Calu3 (cell line): ENCODE results near the gene CACNA2D3. TPM values are rescaled to one million over a fixed set of nuclear protein-coding genes. Genes with fewer than 3 reads are reported as not detected.
"Not testable (repeated sequence)": the region's sequence is repeated elsewhere in the genome, so short reads cannot be mapped to it uniquely, and the experiment has no call there.

Experiments
- BruUV-seq: library from RNA; stranded (reverse); fragments of 400-500 nt; replicated peaks from 2 replicates; lab custom pipeline; 2021; lab: Mats Ljungman, UMichigan
- CTCF ChIA-PET: fragments of 300-600 bp; sonication (Branson Sonifier 250); formaldehyde crosslinking; loops from one replicate; lab custom pipeline; 2022; ENCODE audit warnings: antibody characterized with exemption; lab: Charles Lee
- DNase-seq: peaks from one replicate; pipeline ENCODE4 v3.0.0; 2022
- H3K27ac Mint-ChIP-seq: one replicate; pipeline ENCODE4 v1.8.0; 2022; ENCODE audit warnings: mixed read lengths; ENCODE audit not compliant: unreplicated experiment
- H3K27me3 Mint-ChIP-seq: one replicate; pipeline ENCODE4 v1.8.0; 2022; ENCODE audit warnings: mixed read lengths; ENCODE audit not compliant: unreplicated experiment
- H3K36me3 Mint-ChIP-seq: one replicate; pipeline ENCODE4 v1.8.0; 2022; ENCODE audit warnings: mild to moderate bottlenecking, moderate library complexity, mixed read lengths; ENCODE audit not compliant: insufficient read depth, unreplicated experiment
- H3K4me1 Mint-ChIP-seq: one replicate; pipeline ENCODE4 v1.8.0; 2022; ENCODE audit warnings: mild to moderate bottlenecking, low read depth, mixed read lengths; ENCODE audit not compliant: unreplicated experiment
- H3K4me3 Mint-ChIP-seq: one replicate; pipeline ENCODE4 v1.8.0; 2022; ENCODE audit warnings: mild to moderate bottlenecking, low read depth, moderate library complexity, mixed read lengths; ENCODE audit not compliant: unreplicated experiment
- H3K9me3 Mint-ChIP-seq: one replicate; pipeline ENCODE4 v1.8.0; 2022; ENCODE audit warnings: low read depth, mixed read lengths; ENCODE audit not compliant: unreplicated experiment
- intact Hi-C: fragments of 100-400 bp; cut with micrococcal nuclease; formaldehyde crosslinking; loops from one replicate; pipeline ENCODE4 v1.10.0; 2022; ENCODE audit not compliant: unreplicated experiment
- total RNA-seq: library from RNA; stranded (reverse); gene quantifications from 2 replicates; pipeline ENCODE4 v1.2.3, GENCODE V29; 2022
- TF ChIP-seq, protein P1 (sequence below): fragments of 200-600 bp; IDR thresholded peaks from one replicate; pipeline ENCODE4 v1.8.0; 2022; ENCODE audit warnings: antibody characterized with exemption; ENCODE audit not compliant: unreplicated experiment

The CACNA2D3 gene
- total RNA-seq, 1 experiment from 2014 or later = not detected

GRCh38 chr3:54633444-54634121, 511.2 kb downstream of the CACNA2D3 start:
- intact Hi-C loops = no loop called here
- TF ChIP-seq, protein P1, sequence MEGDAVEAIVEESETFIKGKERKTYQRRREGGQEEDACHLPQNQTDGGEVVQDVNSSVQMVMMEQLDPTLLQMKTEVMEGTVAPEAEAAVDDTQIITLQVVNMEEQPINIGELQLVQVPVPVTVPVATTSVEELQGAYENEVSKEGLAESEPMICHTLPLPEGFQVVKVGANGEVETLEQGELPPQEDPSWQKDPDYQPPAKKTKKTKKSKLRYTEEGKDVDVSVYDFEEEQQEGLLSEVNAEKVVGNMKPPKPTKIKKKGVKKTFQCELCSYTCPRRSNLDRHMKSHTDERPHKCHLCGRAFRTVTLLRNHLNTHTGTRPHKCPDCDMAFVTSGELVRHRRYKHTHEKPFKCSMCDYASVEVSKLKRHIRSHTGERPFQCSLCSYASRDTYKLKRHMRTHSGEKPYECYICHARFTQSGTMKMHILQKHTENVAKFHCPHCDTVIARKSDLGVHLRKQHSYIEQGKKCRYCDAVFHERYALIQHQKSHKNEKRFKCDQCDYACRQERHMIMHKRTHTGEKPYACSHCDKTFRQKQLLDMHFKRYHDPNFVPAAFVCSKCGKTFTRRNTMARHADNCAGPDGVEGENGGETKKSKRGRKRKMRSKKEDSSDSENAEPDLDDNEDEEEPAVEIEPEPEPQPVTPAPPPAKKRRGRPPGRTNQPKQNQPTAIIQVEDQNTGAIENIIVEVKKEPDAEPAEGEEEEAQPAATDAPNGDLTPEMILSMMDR = no peak
- Mint-ChIP-seq H3K27me3 (no peaks in the 10 kb centered on the region), H3K4me3 (no peak overlapping the region), H3K36me3 (no peaks in the 10 kb centered on the region), H3K9me3 (peaks cover 7% of the 10 kb centered on the region), H3K27ac (no peak overlapping the region), H3K4me1 (no peaks in the 10 kb centered on the region)
- CTCF ChIA-PET = no interaction called here
- no peak for DNase-seq
- BruUV-seq = no TSS peak

DNA sequence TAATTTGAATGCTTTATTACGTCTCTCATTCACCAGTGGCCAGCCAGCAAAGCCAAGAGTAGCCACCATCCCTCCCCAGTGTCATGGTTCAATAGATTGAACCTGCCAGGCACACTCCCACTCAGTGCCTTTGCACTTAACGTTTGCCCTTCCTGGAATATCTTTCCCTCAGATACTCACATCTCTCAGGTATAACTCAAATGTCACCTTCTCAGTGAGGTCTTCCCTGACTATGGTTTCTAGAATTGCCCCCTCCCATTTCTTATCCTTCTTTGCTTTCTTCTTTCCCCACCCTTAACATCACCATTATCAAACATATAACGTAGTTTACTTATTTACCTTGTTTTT, 511.7 kb downstream of the CACNA2D3 start:
- TF ChIP-seq, protein P1 = no peak
- no peak overlapping the region for H3K4me3 Mint-ChIP-seq
- BruUV-seq = no TSS peak
- no peak for DNase-seq
- no peaks in the 10 kb centered on the region for H3K4me1 Mint-ChIP-seq
- H3K27me3 Mint-ChIP-seq = no peaks in the 10 kb centered on the region
- H3K27ac Mint-ChIP-seq = no peak overlapping the region
- no peaks in the 10 kb centered on the region for H3K36me3 Mint-ChIP-seq
- intact Hi-C loops = no loop called here
- CTCF ChIA-PET = no interaction called here
- H3K9me3 Mint-ChIP-seq = peaks cover 7% of the 10 kb centered on the region

DNA sequence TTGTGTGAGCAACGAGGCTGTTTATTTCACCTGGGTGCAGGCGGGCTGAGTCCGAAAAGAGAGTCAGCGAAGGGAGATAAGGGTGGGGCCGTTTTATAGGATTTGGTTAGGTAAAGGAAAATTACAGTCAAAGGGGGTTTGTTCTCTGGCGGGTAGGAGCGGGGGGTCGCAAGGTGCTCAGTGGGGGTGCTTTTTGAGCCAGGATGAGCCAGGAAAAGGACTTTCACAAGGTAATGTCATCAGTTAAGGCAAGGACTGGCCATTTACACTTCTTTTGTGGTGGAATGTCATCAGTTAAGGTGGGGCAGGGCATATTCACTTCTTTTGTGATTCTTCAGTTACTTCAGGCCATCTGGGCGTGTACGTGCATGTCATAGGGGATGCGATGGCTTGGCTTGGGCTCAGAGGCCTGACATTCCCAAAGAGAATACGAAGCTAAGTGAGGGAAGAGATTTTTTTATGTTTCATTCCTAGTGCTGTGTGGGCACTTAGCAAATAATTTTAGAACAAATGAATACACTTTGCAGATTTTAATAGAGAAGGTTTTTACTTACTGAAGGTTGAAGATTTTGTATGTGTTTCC, 517.5 kb downstream of the CACNA2D3 start:
- not testable (repeated sequence) for H3K4me1 Mint-ChIP-seq, H3K4me3 Mint-ChIP-seq

GRCh38 chr3:54641226-54642014, 519.1 kb downstream of the CACNA2D3 start:
- Mint-ChIP-seq H3K36me3 (no peaks in the 10 kb centered on the region), H3K9me3 (peaks cover 16% of the 10 kb centered on the region), H3K27ac (no peak overlapping the region), H3K4me1 (no peaks in the 10 kb centered on the region), H3K4me3 (no peak overlapping the region), H3K27me3 (no peaks in the 10 kb centered on the region)
- no peak for DNase-seq
- CTCF ChIA-PET = no interaction called here
- TF ChIP-seq, protein P1 = no peak
- BruUV-seq = no TSS peak
- intact Hi-C loops = no loop called here

More for the DNA sequence above, 517.5 kb downstream of the CACNA2D3 start:
- H3K36me3 Mint-ChIP-seq, H3K9me3 Mint-ChIP-seq, DNase-seq, BruUV-seq, H3K27ac Mint-ChIP-seq, H3K27me3 Mint-ChIP-seq, CTCF ChIA-PET, intact Hi-C loops: not testable (repeated sequence)
